NCI-H526 treated with DMSO at 0.1 percent for 48 hours (cell line): Measurements from ENCODE around the gene USP20.

Source experiments
- DNase-seq: peaks from one replicate; lab custom pipeline; 2025; lab: John Stamatoyannopoulos, UW

Gene USP20

DNA sequence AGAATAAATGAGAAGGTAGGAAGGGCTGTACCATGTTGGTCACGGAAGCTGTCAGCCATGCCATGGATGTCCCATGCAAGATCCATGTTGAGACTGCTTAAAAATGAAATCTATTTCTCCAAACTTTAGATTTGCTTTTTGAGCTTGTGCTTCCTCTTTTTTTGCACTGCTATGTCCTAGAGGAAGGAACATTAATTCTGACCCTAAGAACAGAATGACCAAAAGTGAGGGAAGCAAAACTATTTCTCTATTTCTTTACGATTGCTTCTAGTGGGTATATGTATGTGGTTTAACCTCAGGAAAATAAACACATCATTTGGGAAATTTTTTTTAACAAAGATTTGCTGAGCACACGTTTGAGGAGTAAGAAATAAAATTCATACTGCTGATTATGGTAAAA, 84.6 kb downstream of the USP20 start:
- DNase-seq: no peak

- no peak for DNase-seq
These were observed 86.6 kb downstream of the USP20 start for GRCh38 chr9:129921905-129922304.

GRCh38 chr9:129923589-129923988, 88.3 kb downstream of the USP20 start:
- DNase-seq: no peak

DNA sequence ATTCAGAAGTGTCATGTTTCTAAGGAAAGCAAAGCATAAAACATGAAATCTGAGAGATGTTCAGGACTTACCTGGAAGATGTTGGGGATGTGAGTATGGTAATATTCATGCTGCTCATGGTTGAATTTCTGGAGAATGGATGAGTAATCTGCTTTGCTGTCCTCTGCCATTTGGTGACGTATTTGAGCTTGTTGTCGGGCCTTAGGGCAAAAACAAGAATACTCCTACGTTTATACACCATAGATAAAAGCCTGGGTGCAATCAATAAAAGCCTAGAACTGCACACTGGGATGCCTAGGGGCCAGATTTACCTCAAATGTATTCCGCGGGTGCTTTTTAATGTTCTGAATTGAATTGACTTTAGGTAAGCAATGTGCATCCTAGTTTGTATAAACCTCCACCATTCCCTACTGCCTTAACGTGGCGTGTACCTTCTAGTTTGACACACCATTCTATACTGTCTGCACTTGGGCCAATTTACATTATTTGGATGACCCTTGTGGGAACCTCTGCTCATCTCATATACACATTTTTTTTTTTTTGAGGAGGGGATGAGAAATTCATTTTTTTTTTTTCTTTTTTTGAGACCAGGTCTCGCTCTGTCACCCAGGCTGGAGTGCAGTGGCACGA, 94.4 kb downstream of the USP20 start:
- DNase-seq: no peak

DNA sequence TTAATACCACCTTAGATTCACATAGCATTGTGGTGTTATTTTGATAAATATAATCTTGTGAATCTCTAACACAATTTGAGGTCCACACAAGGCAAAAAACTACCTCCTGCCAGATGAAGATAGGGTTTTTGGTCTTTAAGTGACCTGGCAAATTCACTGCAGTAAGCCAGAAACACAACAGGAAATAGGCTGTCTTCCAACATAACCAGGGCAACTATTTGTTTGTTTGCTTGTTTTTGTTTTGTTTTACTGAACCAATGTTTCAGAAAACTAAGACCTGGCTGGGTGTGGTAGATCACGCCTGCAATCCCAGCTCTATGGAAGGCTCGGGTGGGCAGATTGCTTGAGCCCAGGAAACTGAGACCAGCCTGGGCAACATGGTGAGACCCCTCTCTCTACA, 95.5 kb downstream of the USP20 start:
- no peak for DNase-seq
